Measurements from ENCODE around the gene UMODL1. TPM values are rescaled to one million over a fixed set of nuclear protein-coding genes. Genes with fewer than 3 reads are reported as not detected.

Gene UMODL1
- total RNA-seq, 2 donors from 2014 or later = 0.11 TPM; not detected in 1

- Mint-ChIP-seq H3K27ac (no peak overlapping the region), H3K4me1 (no peaks in the 10 kb centered on the region), H3K27me3 (no peaks in the 10 kb centered on the region), H3K9me3 (no peaks in the 10 kb centered on the region), H3K36me3 (ENCODE audit: low read depth) (no peaks in the 10 kb centered on the region), H3K4me3 (no peak overlapping the region)
- ATAC-seq (replicated peaks) = no peak
Observed at GRCh38 chr21:42032968-42033367, 38.1 kb upstream of the UMODL1 start.

DNA sequence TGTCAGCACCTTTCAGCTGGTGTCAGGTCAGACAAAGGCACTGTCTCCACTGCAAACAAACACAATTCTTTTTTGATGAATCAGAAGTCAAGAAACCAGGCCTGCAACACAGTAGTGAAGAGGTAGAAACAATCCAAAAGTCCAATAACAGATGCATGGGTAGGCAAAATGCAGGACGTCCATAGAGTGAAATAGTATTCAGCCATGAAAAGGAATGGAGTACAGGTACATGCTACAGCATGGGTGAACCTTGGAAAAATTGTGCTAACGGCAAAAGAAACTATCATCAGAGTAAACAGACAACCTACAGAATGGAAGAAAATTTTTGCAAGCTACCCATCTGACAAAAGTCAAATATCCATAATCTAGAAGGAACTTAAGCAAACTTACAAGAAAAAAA lies 34.8 kb upstream of the UMODL1 start:
- Mint-ChIP-seq H3K9me3 (no peaks in the 10 kb centered on the region), H3K4me1 (no peaks in the 10 kb centered on the region), H3K4me3 (no peak overlapping the region)

GRCh38 chr21:42037516-42037915 lies 33.6 kb upstream of the UMODL1 start:
- H3K4me3 Mint-ChIP-seq = no peak overlapping the region
- H3K27ac Mint-ChIP-seq = no peak overlapping the region
- no peaks in the 10 kb centered on the region for H3K27me3 Mint-ChIP-seq
- no peaks in the 10 kb centered on the region for H3K4me1 Mint-ChIP-seq
- H3K9me3 Mint-ChIP-seq = no peaks in the 10 kb centered on the region
- ATAC-seq (replicated peaks) = no peak
- no peaks in the 10 kb centered on the region for H3K36me3 Mint-ChIP-seq (ENCODE audit: low read depth)

More for the DNA sequence above, 34.8 kb upstream of the UMODL1 start:
- ATAC-seq (replicated peaks) = no peak
- Mint-ChIP-seq H3K27ac (no peak overlapping the region), H3K27me3 (no peaks in the 10 kb centered on the region), H3K36me3 (ENCODE audit: low read depth) (no peaks in the 10 kb centered on the region)

GRCh38 chr21:42037943-42038342 lies 33.2 kb upstream of the UMODL1 start:
- Mint-ChIP-seq H3K9me3 (no peaks in the 10 kb centered on the region), H3K4me1 (no peaks in the 10 kb centered on the region), H3K36me3 (ENCODE audit: low read depth) (no peaks in the 10 kb centered on the region), H3K4me3 (no peak overlapping the region), H3K27me3 (no peaks in the 10 kb centered on the region), H3K27ac (no peak overlapping the region)
- ATAC-seq (replicated peaks) = no peak

DNA sequence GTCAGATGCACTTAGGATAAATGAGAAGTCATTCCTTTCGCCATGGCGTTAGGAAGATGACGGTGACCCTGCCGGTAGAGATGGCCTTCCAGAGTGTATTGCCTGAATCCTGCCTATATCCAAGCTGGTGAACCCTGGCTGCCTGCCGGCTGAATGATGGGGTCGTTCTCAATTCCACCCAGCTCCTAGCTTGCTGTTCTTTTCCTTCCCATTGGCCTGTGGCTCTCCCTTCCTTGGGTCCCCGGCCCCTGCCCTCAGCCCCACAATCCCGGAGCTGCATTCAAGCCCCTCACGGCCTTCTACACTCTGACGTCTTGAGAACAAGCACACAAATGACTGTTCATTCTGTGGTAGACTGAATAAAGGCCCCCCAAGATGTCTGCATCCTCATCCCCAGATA lies 32.7 kb upstream of the UMODL1 start:
- Mint-ChIP-seq H3K4me1 (no peaks in the 10 kb centered on the region), H3K36me3 (ENCODE audit: low read depth) (no peaks in the 10 kb centered on the region), H3K27me3 (no peaks in the 10 kb centered on the region), H3K9me3 (no peaks in the 10 kb centered on the region), H3K4me3 (no peak overlapping the region), H3K27ac (no peak overlapping the region)
- no peak for ATAC-seq (replicated peaks)

- no peaks in the 10 kb centered on the region for H3K27me3 Mint-ChIP-seq
Observed at GRCh38 chr21:42038826-42039425, 32.2 kb upstream of the UMODL1 start.

DNA sequence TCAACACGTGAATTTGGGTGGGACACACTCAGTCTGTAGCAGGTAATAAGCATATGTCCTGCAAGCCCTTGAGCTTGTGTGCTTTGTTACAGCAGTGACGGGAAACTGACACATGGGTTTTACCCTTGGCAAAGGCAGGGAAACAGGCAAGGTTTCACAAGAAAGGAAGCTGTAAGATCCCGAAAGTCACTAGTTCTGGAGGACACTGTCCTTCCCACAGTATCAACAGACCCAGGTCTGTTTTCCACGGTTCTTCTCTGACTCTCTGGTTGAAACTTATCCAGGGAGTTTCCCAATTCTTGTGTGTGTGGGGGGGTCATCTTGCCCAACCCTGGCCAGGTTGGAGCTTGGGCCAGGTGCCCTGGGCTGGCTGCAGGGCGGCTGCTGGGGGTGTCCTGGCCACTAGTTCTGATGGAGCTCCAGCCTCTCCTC lies 31.6 kb upstream of the UMODL1 start:
- H3K4me1 Mint-ChIP-seq = no peaks in the 10 kb centered on the region
- no peaks in the 10 kb centered on the region for H3K9me3 Mint-ChIP-seq
- H3K36me3 Mint-ChIP-seq (ENCODE audit: low read depth) = no peaks in the 10 kb centered on the region
- H3K4me3 Mint-ChIP-seq = no peak overlapping the region
- H3K27ac Mint-ChIP-seq = no peak overlapping the region
- H3K27me3 Mint-ChIP-seq = no peaks in the 10 kb centered on the region
- no peak for ATAC-seq (replicated peaks)

More at GRCh38 chr21:42038826-42039425, 32.2 kb upstream of the UMODL1 start:
- Mint-ChIP-seq H3K36me3 (ENCODE audit: low read depth) (no peaks in the 10 kb centered on the region), H3K4me3 (no peak overlapping the region), H3K27ac (no peak overlapping the region), H3K4me1 (no peaks in the 10 kb centered on the region), H3K9me3 (no peaks in the 10 kb centered on the region)
- no peak for ATAC-seq (replicated peaks)

GRCh38 chr21:42039911-42040351 lies 31.2 kb upstream of the UMODL1 start:
- Mint-ChIP-seq H3K4me3 (no peak overlapping the region), H3K9me3 (no peaks in the 10 kb centered on the region), H3K36me3 (ENCODE audit: low read depth) (no peaks in the 10 kb centered on the region), H3K4me1 (no peaks in the 10 kb centered on the region), H3K27ac (peak overlapping the region; percentile 33), H3K27me3 (no peaks in the 10 kb centered on the region)
- no peak for ATAC-seq (replicated peaks)

GRCh38 chr21:42040411-42041180 lies 30.5 kb upstream of the UMODL1 start:
- H3K27me3 Mint-ChIP-seq = no peaks in the 10 kb centered on the region
- ATAC-seq (replicated peaks) = no peak
- no peak overlapping the region for H3K4me3 Mint-ChIP-seq
- H3K9me3 Mint-ChIP-seq = no peaks in the 10 kb centered on the region
- peak overlapping the region; percentile 33 for H3K27ac Mint-ChIP-seq
- no peaks in the 10 kb centered on the region for H3K4me1 Mint-ChIP-seq
- H3K36me3 Mint-ChIP-seq (ENCODE audit: low read depth) = no peaks in the 10 kb centered on the region

DNA sequence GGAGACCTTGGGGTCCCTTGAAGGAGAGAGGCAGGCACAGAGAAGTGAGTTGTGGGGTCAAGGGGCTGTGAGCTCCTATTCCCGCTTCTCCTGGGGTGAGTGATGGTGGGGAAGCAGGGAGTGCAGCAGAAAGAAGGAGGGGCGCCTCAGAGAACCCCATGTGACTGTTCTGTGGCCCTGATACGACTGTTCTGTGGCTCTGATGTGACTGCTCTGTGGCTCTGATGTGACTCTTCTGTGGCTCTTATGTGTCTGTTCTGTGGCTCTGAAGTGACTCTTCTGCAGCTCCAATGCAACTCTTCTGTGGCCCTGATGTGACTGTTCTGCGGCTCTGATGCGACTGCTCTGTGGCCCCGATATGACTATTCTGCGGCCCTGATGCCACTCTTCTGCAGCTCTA lies 29.9 kb upstream of the UMODL1 start:
- H3K36me3 Mint-ChIP-seq (ENCODE audit: low read depth) = no peaks in the 10 kb centered on the region
- no peak for ATAC-seq (replicated peaks)
- H3K4me1 Mint-ChIP-seq = no peaks in the 10 kb centered on the region
- H3K4me3 Mint-ChIP-seq = no peak overlapping the region
- no peaks in the 10 kb centered on the region for H3K9me3 Mint-ChIP-seq
- H3K27me3 Mint-ChIP-seq = no peaks in the 10 kb centered on the region
- no peak overlapping the region for H3K27ac Mint-ChIP-seq

DNA sequence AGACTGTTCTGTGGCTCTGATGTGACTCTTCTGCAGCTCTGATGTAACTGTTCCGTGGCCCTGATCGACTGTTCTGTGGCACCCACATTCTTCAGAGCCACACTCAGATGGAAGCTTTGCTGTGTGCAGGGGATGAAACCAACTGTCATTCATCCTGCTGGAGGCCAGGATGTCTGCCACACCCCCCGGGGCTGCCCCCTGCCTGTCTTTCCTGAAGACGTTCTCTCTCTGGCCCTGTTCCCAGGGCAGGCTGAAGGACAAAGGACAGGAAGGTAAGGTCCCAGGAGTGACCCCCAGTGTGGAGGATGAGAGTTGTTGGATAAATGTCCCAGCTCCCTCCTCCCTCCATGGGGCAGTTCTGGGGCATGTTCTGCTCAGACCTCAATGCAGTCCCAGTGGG lies 29.4 kb upstream of the UMODL1 start:
- Mint-ChIP-seq H3K36me3 (ENCODE audit: low read depth) (no peaks in the 10 kb centered on the region), H3K4me3 (no peak overlapping the region), H3K9me3 (no peaks in the 10 kb centered on the region), H3K27me3 (no peaks in the 10 kb centered on the region), H3K4me1 (no peaks in the 10 kb centered on the region), H3K27ac (no peak overlapping the region)
- ATAC-seq (replicated peaks) = no peak

GRCh38 chr21:42042651-42043050 lies 28.5 kb upstream of the UMODL1 start:
- Mint-ChIP-seq H3K4me3 (no peak overlapping the region), H3K9me3 (no peaks in the 10 kb centered on the region), H3K27me3 (no peaks in the 10 kb centered on the region), H3K36me3 (ENCODE audit: low read depth) (no peaks in the 10 kb centered on the region), H3K27ac (no peak overlapping the region), H3K4me1 (no peaks in the 10 kb centered on the region)
- no peak for ATAC-seq (replicated peaks)

DNA sequence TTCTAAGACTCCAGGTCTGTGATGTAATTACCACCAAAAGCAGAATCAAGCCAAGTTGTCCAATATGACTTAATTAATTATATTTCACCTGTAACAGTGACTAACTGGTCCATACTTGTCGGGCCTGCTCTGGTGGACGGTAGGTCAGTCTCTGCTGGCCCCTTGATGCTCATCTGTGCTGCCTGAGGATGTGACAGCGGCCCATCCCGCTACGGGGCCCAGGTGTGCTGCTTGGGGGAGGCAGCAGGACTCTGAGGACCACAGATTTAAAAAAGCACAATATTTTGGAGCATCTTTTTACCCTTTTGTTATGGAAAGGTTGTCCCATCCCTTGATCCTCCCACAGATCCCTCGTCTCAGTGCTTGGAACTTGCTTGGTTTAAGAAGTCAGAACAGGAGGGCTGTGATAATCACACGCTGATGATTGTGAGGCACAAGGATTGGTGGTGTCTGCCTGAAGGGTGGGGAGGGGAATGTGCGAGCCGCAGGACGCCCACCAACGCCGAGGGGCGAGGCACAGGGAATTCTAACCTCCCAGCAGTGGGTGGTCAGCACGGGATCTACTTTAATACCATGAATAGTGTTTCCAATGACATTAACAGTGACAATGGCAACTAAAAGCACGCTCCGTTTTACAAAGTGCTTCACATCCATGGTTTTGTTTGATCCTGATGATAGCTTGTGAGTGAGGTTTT lies 27.8 kb upstream of the UMODL1 start:
- Mint-ChIP-seq H3K27ac (no peak overlapping the region), H3K4me3 (no peak overlapping the region), H3K4me1 (no peaks in the 10 kb centered on the region), H3K36me3 (ENCODE audit: low read depth) (no peaks in the 10 kb centered on the region), H3K9me3 (no peaks in the 10 kb centered on the region), H3K27me3 (no peaks in the 10 kb centered on the region)
- no peak for ATAC-seq (replicated peaks)

- no peak overlapping the region for H3K27ac Mint-ChIP-seq
- H3K9me3 Mint-ChIP-seq = no peaks in the 10 kb centered on the region
- ATAC-seq (replicated peaks) = no peak
- no peaks in the 10 kb centered on the region for H3K27me3 Mint-ChIP-seq
- H3K4me3 Mint-ChIP-seq = no peak overlapping the region
- H3K4me1 Mint-ChIP-seq = no peaks in the 10 kb centered on the region
- H3K36me3 Mint-ChIP-seq (ENCODE audit: low read depth) = no peaks in the 10 kb centered on the region
Observed at GRCh38 chr21:42043961-42044360, 27.2 kb upstream of the UMODL1 start.
